Stimulated activated CD8-positive, alpha-beta memory T cell treated with anti-CD3 and anti-CD28 coated beads, Interleukin-4, amount 100 ng/mL, for 1 hour (primary cell): Measurements from ENCODE around the gene GAK.

Experiments
- DNase-seq, 2 donors: peaks; one replicate each; pipeline ENCODE4 v3.0.0-alpha.2; 2020; ENCODE audit warnings: low read depth in 2 of 2, low spot score in 1 of 2

Gene GAK

DNA sequence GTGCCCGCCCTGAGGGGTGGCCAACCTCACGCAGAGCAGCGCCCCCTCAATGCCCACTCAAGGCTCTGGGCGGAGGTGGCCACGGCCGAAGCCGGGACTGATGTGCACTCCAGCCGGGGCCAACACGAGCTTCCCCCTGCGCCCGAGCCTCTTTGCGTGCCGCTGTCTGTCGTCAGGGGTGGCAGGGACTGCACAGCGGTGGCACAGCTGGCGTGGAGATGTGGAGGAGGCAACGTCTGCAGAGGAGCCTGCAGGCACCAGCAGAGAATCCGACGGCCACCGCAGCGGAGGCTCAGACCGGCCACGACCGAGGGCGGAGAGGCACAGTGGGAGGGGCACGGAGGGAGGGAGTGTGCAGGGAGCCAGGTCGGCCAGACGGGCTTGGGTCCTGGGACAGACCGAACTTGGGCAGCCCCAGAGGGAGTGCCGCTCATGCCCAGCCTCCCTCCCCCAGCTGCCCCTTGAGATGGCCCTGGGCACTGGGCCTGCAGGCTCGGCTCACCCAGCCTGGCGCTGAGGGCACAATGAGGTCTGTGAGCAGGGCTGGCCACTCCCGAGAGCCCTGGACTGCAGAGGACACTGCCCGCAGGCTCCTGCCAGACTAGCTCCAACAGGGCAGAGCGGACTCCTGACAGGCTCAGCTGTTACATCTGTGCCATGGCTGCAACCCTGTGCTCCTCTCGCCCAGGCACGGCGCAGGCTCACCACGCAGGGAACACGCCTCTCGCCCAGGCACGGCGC is 59.7 kb downstream of the GAK start:
- DNase-seq = no peak

GRCh38 chr4:871484-871883 is 60.6 kb downstream of the GAK start:
- no peak for DNase-seq

DNA sequence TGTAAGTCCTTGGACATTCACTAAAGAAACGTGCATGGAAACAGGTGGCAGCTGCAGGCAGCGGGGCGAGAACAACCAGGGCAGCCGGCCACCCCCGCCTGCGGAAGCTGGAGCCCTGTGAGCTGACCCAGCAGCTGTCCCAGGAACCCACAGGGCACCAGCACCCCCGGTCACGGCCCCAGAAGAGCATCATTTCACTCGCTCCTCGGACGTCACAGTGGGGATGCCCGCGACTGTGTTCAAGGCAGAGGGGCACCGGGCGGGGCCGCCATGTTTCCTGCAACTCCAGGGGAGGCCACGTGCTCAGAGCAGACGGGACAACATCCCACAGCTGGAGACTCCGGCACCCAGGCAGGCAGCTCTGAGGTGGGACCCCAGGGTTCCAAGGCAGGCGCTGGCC is 61.2 kb downstream of the GAK start:
- no peak for DNase-seq

DNA sequence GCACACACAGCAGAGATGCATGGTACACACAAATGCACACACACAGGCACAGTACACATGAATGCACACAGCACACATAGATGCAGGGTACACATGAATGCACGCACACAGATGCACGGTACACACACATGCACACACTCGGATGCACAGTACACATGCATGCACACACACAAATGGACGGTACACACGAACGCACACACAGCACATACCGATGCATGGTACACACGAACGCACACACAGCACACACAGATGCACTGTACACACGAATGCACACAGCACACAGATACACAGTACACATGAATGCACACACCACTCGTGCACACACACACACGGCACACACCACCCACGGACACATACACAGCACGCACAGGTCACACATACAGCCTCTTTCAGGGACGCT is 62.3 kb downstream of the GAK start:
- no peak for DNase-seq

GRCh38 chr4:868421-868820 is 63.7 kb downstream of the GAK start:
- no peak for DNase-seq

- DNase-seq = no peak
Observed at GRCh38 chr4:867526-868250, 64.4 kb downstream of the GAK start.

GRCh38 chr4:866761-867390 is 65.2 kb downstream of the GAK start:
- no peak for DNase-seq

DNA sequence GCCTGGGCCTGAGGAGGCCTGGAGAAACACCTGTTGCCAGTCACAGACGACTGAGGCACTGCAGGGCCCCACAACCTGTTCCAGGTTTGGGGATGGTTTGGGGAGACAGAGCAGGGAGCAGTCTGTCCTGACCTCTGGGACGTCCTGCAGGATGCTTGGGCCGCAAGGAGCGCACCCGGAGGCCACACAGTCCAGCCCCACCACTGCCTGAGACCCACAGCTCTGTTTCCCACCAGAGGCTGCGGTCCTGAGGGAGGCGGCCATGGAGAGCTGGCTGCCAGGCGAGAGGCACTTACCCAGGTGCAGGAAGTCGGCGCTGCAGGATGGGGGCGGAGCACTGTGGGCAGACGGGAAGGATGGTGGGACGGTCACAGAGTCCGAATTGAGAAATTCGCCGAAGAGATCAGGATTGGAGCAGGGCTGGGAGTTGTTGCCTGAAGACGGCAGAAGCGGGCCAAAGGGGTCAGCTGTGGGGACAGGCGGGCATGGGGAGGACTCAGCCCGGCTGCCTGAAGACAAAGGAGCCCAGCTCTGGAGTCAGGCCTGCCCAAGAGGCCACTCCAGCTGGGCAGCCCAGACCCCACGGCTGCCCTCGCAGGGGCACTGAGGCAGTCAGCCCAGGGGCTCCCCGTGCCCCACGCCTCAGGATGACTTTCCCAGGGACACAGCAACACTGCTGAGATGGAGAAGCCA is 65.9 kb downstream of the GAK start:
- DNase-seq = no peak

DNA sequence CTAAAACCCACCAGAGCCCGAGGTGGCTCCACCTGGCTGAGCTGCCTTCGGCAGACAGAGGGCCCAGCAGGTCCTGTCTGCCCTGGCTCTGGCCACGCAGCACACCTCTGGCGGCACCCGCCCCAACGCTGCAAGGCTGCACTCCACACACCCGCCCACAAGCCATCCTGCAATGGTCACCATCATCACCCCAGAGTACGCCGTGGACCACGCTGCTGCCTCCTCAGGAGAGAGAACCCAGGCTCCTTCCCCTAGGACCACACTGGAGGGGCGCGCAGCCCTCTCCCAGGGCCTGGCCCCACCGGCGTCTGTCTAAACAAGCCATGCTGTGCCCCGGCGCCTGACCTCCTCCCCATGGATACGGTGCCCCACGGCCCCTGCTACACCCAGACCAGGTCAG is 66.5 kb downstream of the GAK start:
- no peak for DNase-seq

GRCh38 chr4:865121-865465 is 67.0 kb downstream of the GAK start:
- DNase-seq = no peak

DNA sequence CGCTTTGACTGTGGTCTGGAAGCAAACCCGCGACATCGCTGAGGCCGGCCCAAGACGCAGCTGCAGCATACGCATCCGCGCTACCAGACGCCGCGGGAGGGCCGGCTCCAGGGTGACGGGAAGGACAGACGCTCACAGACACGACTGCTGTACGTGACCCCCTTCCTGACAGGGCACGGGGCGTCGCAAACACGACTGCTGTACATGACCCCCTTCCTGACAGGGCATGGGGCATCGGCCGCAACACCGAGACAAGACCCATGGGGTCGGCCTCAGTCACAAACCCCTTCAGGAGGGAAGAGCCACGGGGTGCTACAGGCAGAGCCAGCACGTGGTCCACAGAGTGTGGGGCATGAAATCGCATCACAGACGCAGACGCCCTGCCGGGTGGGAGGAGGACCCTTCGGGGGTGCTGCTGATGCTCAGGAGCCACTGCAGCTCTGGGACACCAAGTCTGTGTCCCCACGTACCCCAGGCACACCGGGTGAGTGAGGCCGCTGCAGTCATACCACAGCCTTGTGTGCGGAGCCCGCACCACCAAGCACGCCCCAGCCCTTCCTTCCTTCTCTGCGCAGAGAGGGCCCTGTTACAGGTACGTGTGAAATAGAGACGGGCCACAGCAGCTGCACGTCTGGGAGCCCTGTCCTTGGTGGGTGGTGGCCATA is 67.5 kb downstream of the GAK start:
- no peak for DNase-seq

DNA sequence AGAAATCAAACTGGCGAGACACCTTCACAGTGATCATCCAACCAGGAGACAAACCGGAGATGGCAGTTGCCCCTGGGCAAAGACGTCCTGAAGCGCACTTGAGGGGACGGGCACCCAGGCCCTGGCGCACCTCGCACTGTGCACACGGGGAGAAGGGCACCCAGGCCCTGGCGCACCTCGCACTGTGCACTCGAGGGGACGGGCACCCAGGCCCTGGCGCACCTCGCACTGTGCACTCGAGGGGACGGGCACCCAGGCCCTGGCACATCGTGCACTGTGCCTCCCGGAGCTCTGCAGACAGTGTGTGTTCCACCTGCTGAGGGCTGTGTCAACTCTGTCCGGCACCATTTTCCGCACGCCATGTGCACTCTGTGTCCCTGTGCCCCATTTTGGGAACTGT is 71.6 kb downstream of the GAK start:
- no peak for DNase-seq

- DNase-seq = no peak
Observed at GRCh38 chr4:859496-859895, 72.6 kb downstream of the GAK start.

- no peak for DNase-seq
Observed at GRCh38 chr4:858831-859451, 73.2 kb downstream of the GAK start.

DNA sequence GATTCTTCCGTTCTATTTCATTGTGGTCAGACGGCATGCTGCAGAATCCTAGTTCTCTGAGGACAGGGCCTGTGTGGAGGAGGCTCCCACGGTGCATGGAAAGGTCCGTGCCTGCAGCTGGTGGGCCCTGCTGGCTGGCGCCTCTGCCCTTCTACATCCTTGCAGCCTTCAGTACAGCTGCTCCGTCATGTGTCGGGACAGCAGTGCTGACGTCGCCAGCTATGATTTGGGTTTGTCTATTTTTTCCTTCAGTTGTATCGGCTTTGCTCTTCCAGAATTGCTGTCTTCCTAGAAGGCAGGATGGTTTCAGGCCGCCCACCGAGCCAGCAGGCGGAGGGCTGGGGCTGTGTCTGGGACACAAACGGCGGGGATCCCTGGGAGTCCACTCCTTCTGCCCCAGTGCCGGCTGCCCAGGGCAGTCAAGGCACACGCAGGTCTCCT is 74.1 kb downstream of the GAK start:
- no peak for DNase-seq

GRCh38 chr4:857461-857860 is 74.7 kb downstream of the GAK start:
- DNase-seq = no peak

DNA sequence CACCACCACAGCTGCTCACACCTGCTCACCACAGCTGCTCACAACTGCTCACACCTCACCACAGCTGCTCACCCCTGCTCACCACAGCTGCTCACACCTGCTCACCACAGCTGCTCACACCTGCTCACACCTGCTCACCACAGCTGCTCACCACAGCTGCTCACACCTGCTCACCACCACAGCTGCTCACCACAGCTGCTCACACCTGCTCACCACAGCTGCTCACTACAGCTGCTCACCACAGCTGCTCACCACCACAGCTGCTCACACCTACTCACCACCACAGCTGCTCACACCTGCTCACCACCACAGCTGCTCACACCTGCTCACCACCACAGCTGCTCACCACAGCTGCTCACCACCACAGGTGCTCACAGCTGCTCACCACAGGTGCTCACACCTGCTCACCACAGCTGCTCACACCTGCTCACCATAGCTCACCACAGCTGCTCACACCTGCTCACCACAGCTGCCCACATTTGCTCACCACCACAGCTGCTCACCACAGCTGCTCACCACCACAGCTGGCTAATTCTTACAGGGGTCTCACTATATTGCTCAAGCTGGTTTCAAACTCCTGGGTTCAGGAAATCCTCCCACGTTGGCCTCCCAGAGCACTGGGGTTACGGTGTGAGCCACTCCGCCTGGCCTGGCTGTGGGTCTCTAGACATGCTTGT is 75.8 kb downstream of the GAK start:
- DNase-seq = no peak

- no peak for DNase-seq
Observed at GRCh38 chr4:855880-856224, 76.3 kb downstream of the GAK start.

DNA sequence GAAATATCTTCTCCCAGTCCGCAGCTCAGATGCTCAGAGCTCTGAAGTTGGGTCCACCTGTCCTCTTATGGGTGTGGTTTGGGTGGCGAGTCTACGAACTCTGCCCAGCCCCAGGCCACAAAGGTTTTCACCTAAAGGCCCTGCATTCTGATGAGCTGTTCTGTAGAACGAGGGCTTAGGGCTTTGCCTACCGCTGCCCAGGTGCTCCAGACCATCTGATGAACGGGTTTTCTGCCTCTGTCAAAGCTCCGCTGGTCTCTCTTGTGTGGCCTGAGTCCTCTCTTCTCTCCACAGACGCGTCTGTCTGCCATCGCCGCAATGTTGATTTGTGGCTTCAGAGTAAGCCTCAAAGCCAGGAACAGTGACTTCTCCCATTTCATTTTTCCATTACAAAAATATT is 77.8 kb downstream of the GAK start:
- DNase-seq = no peak

GRCh38 chr4:853416-853781 is 78.7 kb downstream of the GAK start:
- DNase-seq = no peak
